SK-N-SH (cell line): Measurements from ENCODE around the gene GTF2B. TPM values are rescaled to one million over a fixed set of nuclear protein-coding genes. Genes with fewer than 3 reads are reported as not detected.

Source experiments
- CTCF ChIA-PET: fragments of 300-600, 350-600 bp; formaldehyde crosslinking; extraction: SDS; loops from one replicate; lab custom pipeline; 2021; lab: Yijun Ruan, JAX
- POLR2A ChIA-PET: fragments of 350-600 bp; sonication (Branson Sonifier 250); formaldehyde crosslinking; extraction: SDS; loops from one replicate; lab custom pipeline; 2020; ENCODE audit warnings: antibody characterized with exemption, inconsistent platforms; lab: Yijun Ruan, JAX
- DNase-seq: peaks from one replicate; pipeline ENCODE4 v3.0.0; 2012
- H2AFZ ChIP-seq: fragments of 200-600 bp; sonication (generic); 2 replicates; pipeline ENCODE4 v1.8.1; 2016; ENCODE audit warnings: antibody characterized with exemption, mild to moderate bottlenecking, low read depth
- H3F3A ChIP-seq: fragments of 200-600 bp; sonication (generic); replicated peaks from 2 replicates; pipeline ENCODE3; 2016; ENCODE audit warnings: antibody characterized with exemption, mild to moderate bottlenecking; ENCODE audit not compliant: insufficient read depth
- H3K27ac ChIP-seq, 2 experiments: fragments of 200-500 bp in 1 of 2; fragments of 200-600 bp in 1 of 2; sonication (Bioruptor generic) in 1 of 2; sonication (generic), shearing (Covaris generic) in 1 of 2; 2 replicates each; pipeline versions ENCODE4 v1.5.1 to v1.6.1; 2014 to 2016; ENCODE audit warnings: low read depth in 2 of 2, inconsistent platforms in 1 of 2, low read length in 1 of 2, mild to moderate bottlenecking in 1 of 2, mixed read lengths in 1 of 2
- H3K27me3 ChIP-seq: fragments of 200-600 bp; sonication (generic), shearing (Covaris generic); 2 replicates; pipeline ENCODE4 v1.6.1; 2016; ENCODE audit warnings: mixed run types; ENCODE audit not compliant: insufficient read depth
- H3K36me3 ChIP-seq, 2 experiments: fragments of 200-500 bp in 1 of 2; fragments of 200-600 bp in 1 of 2; sonication (Bioruptor generic) in 1 of 2; sonication (generic) in 1 of 2; replicated peaks in 1 of 2; 2 replicates each; pipeline versions ENCODE3 to v1.5.1; 2014 to 2016; ENCODE audit warnings: low read length in 1 of 2, mild to moderate bottlenecking in 1 of 2; ENCODE audit not compliant: insufficient read depth in 2 of 2, control insufficient read depth in 1 of 2
- H3K4me1 ChIP-seq, 2 experiments: fragments of 200-500 bp in 1 of 2; fragments of 200-600 bp in 1 of 2; sonication (Bioruptor generic) in 1 of 2; sonication (generic), shearing (Covaris generic) in 1 of 2; 2 replicates each; pipeline versions ENCODE4 v1.5.1 to v1.6.1; 2014 to 2016; ENCODE audit warnings: low read depth in 1 of 2, low read length in 1 of 2, mixed run types in 1 of 2; ENCODE audit not compliant: insufficient read depth in 2 of 2, control insufficient read depth in 1 of 2
- H3K4me2 ChIP-seq: fragments of 200-600 bp; sonication (generic), shearing (Covaris generic); 2 replicates; pipeline ENCODE4 v1.6.1; 2017; ENCODE audit warnings: mixed run types
- H3K4me3 ChIP-seq, 2 experiments: fragments of 200-500 bp in 1 of 2; fragments of 200-600 bp in 1 of 2; sonication (Bioruptor generic) in 1 of 2; sonication (generic), shearing (Covaris generic) in 1 of 2; 2 replicates each; pipeline versions ENCODE4 v1.5.1 to v1.8.1; 2014 to 2016; ENCODE audit warnings: low read depth in 2 of 2, inconsistent platforms in 1 of 2, low read length in 1 of 2, mild to moderate bottlenecking in 1 of 2, mixed read lengths in 1 of 2, moderate library complexity in 1 of 2
- H3K79me2 ChIP-seq: fragments of 200-600 bp; sonication (generic); 2 replicates; pipeline ENCODE4 v1.8.1; 2017; ENCODE audit warnings: mild to moderate bottlenecking; ENCODE audit not compliant: insufficient read depth
- H3K9ac ChIP-seq: fragments of 200-600 bp; sonication (generic); 2 replicates; pipeline ENCODE4 v1.6.1; 2017; ENCODE audit warnings: mixed run types
- H3K9me2 ChIP-seq: fragments of 200-600 bp; sonication (generic); 2 replicates; pipeline ENCODE4 v1.6.1; 2017; ENCODE audit warnings: mixed run types
- H3K9me3 ChIP-seq: fragments of 200-600 bp; sonication (generic); 2 replicates; pipeline ENCODE4 v1.6.1; 2017; ENCODE audit warnings: mixed run types, mild to moderate bottlenecking, moderate library complexity
- H4K20me1 ChIP-seq: fragments of 200-600 bp; sonication (generic); 2 replicates; pipeline ENCODE4 v1.6.1; 2017; ENCODE audit warnings: mild to moderate bottlenecking, mixed run types; ENCODE audit not compliant: insufficient read depth
- EZH2phosphoT487 ChIP-seq: fragments of 200-600 bp; sonication (generic); IDR thresholded peaks from 2 replicates; pipeline ENCODE4 v1.6.1; 2017; ENCODE audit warnings: low read depth, mixed run types, mild to moderate bottlenecking, antibody characterized with exemption, moderate library complexity, borderline replicate concordance
- FOSL2 ChIP-seq: IDR thresholded peaks from 2 replicates; pipeline ENCODE4 v1.4.0; 2012; ENCODE audit warnings: low read depth, mild to moderate bottlenecking, moderate library complexity, borderline replicate concordance
- FOXM1 ChIP-seq: IDR thresholded peaks from 2 replicates; pipeline ENCODE4 v1.4.0; 2012; ENCODE audit warnings: low read depth, mild to moderate bottlenecking
- GABPA ChIP-seq: IDR thresholded peaks from 2 replicates; pipeline ENCODE4 v1.4.0; 2012; ENCODE audit warnings: low read depth, mild to moderate bottlenecking
- NFIC ChIP-seq: IDR thresholded peaks from 2 replicates; pipeline ENCODE4 v1.4.0; 2012; ENCODE audit warnings: borderline replicate concordance
- RAD21 ChIP-seq: IDR thresholded peaks from 2 replicates; pipeline ENCODE4 v1.6.1; 2012; ENCODE audit warnings: mild to moderate bottlenecking, low read length
- SMC3 ChIP-seq: IDR thresholded peaks from 2 replicates; pipeline ENCODE4 v1.6.1; 2012; ENCODE audit warnings: low read depth, low read length, improper control_type of control experiment
- TAF1 ChIP-seq: IDR thresholded peaks from 2 replicates; pipeline ENCODE4 v1.6.1; 2012; ENCODE audit warnings: low read depth, mild to moderate bottlenecking, low read length, moderate library complexity, borderline replicate concordance
- WGBS: methylation state at CpG from one replicate; pipeline ENCODE4 v1.1.6; 2017; ENCODE audit warnings: low lambda C conversion rate; 5-methylcytosine and 5-hydroxymethylcytosine counted together
- polyA plus RNA-seq, 3 experiments: library from polyadenylated mRNA; depleted of rRNA; stranded (reverse); fragments of >200 nt; gene quantifications; 2 replicates each; pipeline ENCODE4 v1.2.3, GENCODE V29; 2012
- TF ChIP-seq, protein P1 (sequence below): fragments of 200-600 bp; sonication (generic); IDR thresholded peaks from 2 replicates; pipeline ENCODE4 v1.6.1; 2017; ENCODE audit warnings: antibody characterized with exemption, mild to moderate bottlenecking, moderate library complexity

Gene GTF2B
- polyA plus RNA-seq, 1 of the 3 experiments (the other 2 are of a cell fraction), result 26.0 TPM

DNA sequence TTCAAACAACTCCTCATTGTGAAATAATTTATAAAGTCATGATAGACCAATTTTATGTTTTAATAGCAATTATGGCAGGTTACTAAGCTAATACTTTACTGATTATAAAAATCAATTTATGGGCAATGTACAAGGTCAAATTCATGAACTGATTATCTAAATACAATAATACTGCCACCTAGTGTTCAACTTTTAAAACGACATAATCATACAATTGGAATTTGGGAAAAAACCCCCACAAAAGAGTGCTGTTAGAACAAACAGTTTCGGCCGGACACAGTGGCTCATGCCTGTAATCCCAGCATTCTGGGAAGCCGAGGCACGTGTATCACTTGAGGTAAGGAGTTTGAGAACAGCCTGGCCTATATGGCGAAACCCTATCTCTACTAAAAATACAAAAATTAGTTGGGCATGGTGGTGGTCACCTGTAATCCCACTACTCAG is 14.0 kb downstream of the GTF2B start:
- CTCF ChIA-PET, result interaction anchor here (0.5 to 5.9 kb wide), 33 partner anchors 9 to 760 kb away, joined by 3 to 102 read pairs (median 5); partner anchors contain the start of gene PKN2
- no peak overlapping the region for H2AFZ ChIP-seq
- peak; percentile 23 for DNase-seq

DNA sequence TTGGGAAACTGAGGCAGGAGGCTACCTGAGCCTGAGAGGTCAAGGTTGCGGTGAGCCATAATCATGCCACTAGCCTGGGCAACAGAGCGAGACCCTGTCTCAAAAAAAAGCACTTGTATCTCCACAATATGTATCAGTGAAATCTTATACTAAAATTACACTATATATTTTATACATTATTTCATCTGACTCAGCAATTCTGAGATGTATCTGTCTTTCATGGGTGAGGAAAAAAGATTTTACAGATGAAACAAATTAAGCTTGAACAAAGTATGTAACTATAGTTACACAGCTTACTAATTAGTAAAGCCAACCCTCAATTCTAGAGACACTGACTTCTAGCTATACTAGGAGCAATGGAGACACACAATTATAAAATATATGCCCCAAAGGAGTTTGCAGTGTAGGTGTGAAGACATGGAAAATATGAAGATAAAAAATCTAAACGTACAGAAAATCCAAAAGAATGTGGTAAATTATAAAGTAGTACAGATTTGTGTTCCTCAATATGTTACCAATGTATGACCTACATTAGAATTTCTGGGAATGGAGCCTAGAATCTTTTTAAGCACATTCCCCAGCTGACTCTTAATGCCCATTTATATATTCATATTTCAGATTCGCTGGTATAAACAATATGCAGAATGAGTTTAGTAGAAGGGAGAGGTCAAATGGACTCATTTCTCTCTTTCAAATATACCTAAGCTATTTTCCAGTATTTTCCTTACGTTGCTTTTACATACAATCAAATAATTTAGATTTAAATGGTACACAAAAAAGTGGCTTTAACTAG is 14.6 kb downstream of the GTF2B start:
- 91% methylated on average over 5 of the region's 5 CpGs for WGBS
- no peaks in the 10 kb centered on the region for H3K4me1 ChIP-seq
- POLR2A ChIA-PET, result interaction anchor here (0.6 kb wide), 1 partner anchor 21 kb away, joined by 3 read pairs; no protein-coding TSS in a partner anchor
- no peak overlapping the region for H3K4me3 ChIP-seq
- H3K9me2 ChIP-seq, result no peaks in the 10 kb centered on the region
- TF ChIP-seq EZH2phosphoT487 (no peak), NFIC (no peak), FOXM1 (no peak), GABPA (no peak)
- H3K9ac ChIP-seq, result no peak overlapping the region
- H3K36me3 ChIP-seq, result peaks cover 12 to 24% of the 10 kb centered on the region in 2 experiments
- H2AFZ ChIP-seq, result no peak overlapping the region
- no peak overlapping the region for H3K27ac ChIP-seq
- no peaks in the 10 kb centered on the region for H3K27me3 ChIP-seq
- peaks cover 12% of the 10 kb centered on the region for H3F3A ChIP-seq
- CTCF ChIA-PET, result interaction anchor here (0.5 to 5.9 kb wide), 35 partner anchors 9 to 761 kb away, joined by 3 to 102 read pairs (median 4); partner anchors contain the start of gene PKN2
- peaks cover 80% of the 10 kb centered on the region for H3K79me2 ChIP-seq
- no peaks in the 10 kb centered on the region for H3K9me3 ChIP-seq
- H3K4me2 ChIP-seq, result no peak overlapping the region
- DNase-seq, result no peak
- H4K20me1 ChIP-seq, result peaks cover 22% of the 10 kb centered on the region

More for the DNA sequence above, 14.0 kb downstream of the GTF2B start:
- H3K36me3 ChIP-seq, result peaks cover 15 to 25% of the 10 kb centered on the region in 2 experiments
- H3K27ac ChIP-seq, result no peak overlapping the region
- H3K4me3 ChIP-seq, result no peak overlapping the region
- no peaks in the 10 kb centered on the region for H3K4me1 ChIP-seq
- no peaks in the 10 kb centered on the region for H3K9me3 ChIP-seq
- POLR2A ChIA-PET, result interaction anchor here (0.6 kb wide), 1 partner anchor 21 kb away, joined by 3 read pairs; no protein-coding TSS in a partner anchor
- WGBS, result 31% methylated on average over 6 of the region's 6 CpGs
- peaks cover 12% of the 10 kb centered on the region for H3F3A ChIP-seq
- no peaks in the 10 kb centered on the region for H3K9me2 ChIP-seq
- peaks cover 77% of the 10 kb centered on the region for H3K79me2 ChIP-seq
- no peak overlapping the region for H3K4me2 ChIP-seq
- no peaks in the 10 kb centered on the region for H3K27me3 ChIP-seq
- TF ChIP-seq NFIC (no peak), FOSL2 (no peak), TAF1 (no peak), SMC3 (peak; percentile 36), RAD21 (peak; percentile 58)
- TF ChIP-seq, protein P1, sequence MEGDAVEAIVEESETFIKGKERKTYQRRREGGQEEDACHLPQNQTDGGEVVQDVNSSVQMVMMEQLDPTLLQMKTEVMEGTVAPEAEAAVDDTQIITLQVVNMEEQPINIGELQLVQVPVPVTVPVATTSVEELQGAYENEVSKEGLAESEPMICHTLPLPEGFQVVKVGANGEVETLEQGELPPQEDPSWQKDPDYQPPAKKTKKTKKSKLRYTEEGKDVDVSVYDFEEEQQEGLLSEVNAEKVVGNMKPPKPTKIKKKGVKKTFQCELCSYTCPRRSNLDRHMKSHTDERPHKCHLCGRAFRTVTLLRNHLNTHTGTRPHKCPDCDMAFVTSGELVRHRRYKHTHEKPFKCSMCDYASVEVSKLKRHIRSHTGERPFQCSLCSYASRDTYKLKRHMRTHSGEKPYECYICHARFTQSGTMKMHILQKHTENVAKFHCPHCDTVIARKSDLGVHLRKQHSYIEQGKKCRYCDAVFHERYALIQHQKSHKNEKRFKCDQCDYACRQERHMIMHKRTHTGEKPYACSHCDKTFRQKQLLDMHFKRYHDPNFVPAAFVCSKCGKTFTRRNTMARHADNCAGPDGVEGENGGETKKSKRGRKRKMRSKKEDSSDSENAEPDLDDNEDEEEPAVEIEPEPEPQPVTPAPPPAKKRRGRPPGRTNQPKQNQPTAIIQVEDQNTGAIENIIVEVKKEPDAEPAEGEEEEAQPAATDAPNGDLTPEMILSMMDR, result peak; percentile 71
- H4K20me1 ChIP-seq, result peaks cover 22% of the 10 kb centered on the region
- no peak overlapping the region for H3K9ac ChIP-seq
